Measurements from ENCODE around the gene NRP1. TPM values are rescaled to one million over a fixed set of nuclear protein-coding genes. Genes with fewer than 3 reads are reported as not detected.
A peak's percentile ranks its signal among the peaks of the same experiment; 100 is the strongest.

Gene NRP1
- polyA plus RNA-seq, 4 donors = 146 to 158 (median 155) TPM

DNA sequence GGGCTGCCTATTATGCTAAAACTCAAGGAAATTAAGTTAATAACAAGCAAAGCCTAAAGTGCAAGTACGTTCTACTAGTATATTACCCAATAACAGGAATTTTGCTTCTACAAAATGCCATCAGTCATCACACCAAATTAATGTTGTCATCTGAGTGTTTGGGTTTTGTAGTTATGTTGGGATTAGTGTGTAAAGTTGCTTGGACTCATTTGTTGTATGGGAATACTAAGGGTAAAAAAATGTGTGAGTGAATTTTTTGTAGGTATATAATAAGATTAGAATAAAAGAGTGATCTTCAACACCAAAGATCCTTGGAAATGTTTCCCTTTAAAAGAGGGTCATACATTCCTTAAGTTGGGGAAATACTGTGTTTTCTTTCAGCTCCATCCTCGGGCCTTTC is 38.6 kb downstream of the NRP1 start:
- DNase-seq (ENCODE audit: low read depth in 4 of 4, low spot score in 3 of 4) = no peak

DNA sequence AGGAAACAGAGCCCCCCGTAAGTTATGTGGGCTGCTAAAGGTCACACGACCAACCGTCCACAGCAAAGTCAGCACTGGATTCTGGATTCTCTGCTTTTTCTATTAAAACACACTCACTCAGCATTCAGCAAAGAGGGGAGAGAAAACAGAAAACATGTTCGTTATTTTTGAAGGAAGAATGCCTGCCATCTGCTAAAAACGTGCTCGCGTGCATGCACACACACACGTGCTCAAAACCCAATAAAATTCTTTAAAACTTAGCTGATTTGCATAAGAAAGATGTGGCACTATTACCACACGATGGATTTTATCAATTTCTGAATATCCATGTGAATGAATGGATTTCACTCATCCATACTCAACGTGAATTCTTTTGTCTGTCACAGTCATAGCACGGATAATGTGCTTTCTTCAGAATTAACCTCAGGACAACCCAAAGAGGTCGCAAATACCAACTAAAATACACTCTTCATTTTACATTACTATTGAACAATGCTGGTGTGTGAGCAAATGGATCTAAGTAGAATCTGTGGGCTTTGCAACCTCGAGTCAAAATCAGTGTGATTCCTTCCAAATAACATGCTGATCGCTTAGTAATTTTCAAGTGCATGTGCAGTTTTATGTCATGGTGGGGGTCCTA is 40.8 kb downstream of the NRP1 start:
- no peak for DNase-seq (ENCODE audit: low read depth in 4 of 4, low spot score in 3 of 4)

- DNase-seq (ENCODE audit: low read depth in 4 of 4, low spot score in 3 of 4) = no peak
These were observed 41.4 kb downstream of the NRP1 start for GRCh38 chr10:33293076-33293475.

DNA sequence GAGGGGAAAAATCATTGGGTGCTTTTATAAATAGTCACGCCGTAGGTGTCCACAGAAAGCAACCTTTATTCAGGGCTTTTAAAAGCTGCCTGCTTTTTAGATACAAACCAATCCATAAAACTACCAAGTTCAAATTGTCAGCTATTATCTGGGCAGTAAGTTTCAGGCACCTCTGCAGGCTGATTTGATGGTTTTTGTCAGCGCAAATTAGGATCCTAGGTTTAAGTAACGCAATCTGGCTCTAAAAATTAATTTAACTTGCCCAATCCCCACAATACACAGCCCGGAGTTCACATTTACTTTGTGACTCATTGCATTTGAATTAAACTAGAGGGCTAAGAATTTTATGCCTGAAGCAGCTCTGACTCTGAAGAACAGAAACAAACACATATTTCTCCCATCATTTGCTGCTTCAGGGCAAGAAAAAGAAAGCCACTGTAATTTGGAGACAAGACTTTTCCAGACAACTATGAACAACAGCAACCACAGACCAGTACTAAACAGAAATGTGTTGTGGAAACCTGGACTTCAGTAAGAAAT is 43.3 kb downstream of the NRP1 start:
- no peak for DNase-seq (ENCODE audit: low read depth in 4 of 4, low spot score in 3 of 4)

- no peak for DNase-seq (ENCODE audit: low read depth in 4 of 4, low spot score in 3 of 4)
These were observed 44.0 kb downstream of the NRP1 start for GRCh38 chr10:33290321-33291052.

GRCh38 chr10:33289776-33290175 is 44.7 kb downstream of the NRP1 start:
- DNase-seq (ENCODE audit: low read depth in 4 of 4, low spot score in 3 of 4) = no peak

GRCh38 chr10:33288127-33288526 is 46.3 kb downstream of the NRP1 start:
- DNase-seq (ENCODE audit: low read depth in 4 of 4, low spot score in 3 of 4) = no peak

GRCh38 chr10:33287112-33287511 is 47.4 kb downstream of the NRP1 start:
- DNase-seq (ENCODE audit: low read depth in 4 of 4, low spot score in 3 of 4) = no peak

GRCh38 chr10:33286157-33286934 is 48.1 kb downstream of the NRP1 start:
- DNase-seq (ENCODE audit: low read depth in 4 of 4, low spot score in 3 of 4) = no peak

GRCh38 chr10:33284945-33285344 is 49.5 kb downstream of the NRP1 start:
- DNase-seq (ENCODE audit: low read depth in 4 of 4, low spot score in 3 of 4) = no peak

DNA sequence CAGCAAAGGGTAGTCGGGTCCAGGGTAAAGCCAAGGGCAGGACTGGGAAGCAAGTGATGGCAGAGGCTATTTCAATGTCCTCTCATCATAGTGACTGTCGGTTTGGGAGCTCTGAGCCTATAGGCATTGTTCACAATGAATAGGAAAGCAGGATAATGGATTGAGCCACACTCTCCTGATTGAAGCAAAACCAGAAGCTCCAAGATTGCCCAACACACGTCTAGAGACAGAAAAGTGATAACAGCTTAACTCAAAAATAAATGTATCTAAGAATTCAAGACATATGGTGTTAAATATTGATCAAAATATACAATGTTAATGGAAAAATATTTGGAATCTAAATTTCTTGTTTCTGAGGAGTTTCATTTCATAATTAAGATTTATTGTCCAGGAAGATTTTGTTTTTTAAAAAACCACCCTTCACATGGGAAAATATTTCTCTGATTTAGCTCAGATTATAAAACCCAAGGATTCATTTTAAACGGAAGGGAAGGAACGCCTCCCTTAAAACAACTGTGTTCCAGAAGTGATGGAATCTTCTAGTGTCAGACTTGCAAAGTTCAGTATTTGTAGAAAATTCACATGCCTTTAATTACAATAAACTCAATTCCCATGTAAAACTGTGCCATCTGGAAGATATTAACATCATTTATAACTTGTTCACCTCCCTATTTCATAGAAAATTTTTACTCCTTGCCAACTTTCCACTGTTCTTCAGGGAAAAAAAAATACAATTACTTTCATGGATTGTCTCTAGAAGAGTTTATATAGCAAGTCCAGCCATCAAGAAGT is 54.5 kb downstream of the NRP1 start:
- no peak for DNase-seq (ENCODE audit: low read depth in 4 of 4, low spot score in 3 of 4)

GRCh38 chr10:33279276-33279675 is 55.2 kb downstream of the NRP1 start:
- no peak for DNase-seq (ENCODE audit: low read depth in 4 of 4, low spot score in 3 of 4)

DNA sequence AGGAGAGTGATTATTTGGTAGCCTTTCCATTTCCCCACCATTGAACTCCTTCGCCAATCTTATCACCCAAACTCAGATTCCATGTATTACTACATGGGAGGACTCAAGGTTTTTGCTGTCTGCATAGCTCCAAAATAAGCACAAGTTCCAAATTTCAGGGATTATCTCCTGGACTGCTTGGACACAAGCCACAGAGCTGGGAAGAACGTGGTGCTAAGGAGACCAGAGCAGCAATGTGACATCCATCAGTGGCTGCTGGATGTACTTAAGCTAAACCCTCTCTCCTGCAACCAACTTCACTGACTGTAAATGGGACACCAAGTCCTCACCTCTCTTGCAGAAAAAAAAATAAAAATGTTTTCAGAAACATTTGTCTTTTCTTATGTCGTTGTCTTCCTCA is 56.3 kb downstream of the NRP1 start:
- no peak for DNase-seq (ENCODE audit: low read depth in 4 of 4, low spot score in 3 of 4)

DNA sequence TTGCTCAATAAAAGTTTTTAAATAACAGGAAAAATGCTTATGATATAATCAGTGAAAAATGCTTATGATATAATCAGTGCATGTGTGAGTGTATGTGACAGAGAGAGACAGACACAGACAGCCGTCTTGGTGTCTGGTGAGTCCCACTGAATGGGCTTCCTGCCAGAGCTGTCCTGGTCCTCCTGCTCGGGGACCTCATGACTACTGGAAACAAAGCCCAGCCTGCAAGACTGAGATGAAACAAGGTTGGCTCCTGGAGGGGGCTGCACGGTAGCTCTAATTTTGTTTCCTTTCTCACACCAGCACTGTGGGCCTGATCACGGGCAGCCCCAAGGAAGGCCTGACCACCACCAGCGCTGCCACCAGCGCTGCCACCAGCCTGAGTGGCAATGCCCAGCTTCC is 57.3 kb downstream of the NRP1 start:
- no peak for DNase-seq (ENCODE audit: low read depth in 4 of 4, low spot score in 3 of 4)

DNA sequence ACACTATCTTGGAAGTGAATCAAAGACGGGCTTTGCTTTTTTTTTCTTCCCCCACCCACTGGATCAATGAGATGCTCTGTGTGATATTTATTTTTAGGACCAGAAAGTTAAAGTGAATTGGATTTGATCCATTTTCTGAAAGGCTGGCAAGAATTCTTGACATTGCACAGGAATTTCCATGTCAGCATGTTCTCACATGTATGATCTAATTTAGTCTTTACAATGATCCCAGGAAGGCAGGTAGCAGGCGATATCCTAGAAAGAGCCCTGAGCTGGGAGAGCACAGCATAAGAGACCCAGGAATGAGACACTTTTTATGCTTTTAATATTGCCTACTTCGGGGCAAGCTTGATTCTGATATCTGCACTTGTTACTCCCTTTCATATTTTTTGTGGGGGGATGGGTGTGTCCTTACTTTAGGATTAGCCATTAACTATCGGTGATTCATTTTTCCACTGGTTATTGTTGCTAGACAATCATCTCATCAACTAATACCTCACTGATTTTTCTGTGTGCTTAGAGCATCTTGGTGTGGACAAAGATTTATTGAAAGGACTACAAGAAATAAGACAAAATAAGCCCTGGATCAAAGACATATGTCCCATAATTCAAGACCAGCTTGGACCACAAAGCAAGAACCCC is 58.1 kb downstream of the NRP1 start:
- DNase-seq (ENCODE audit: low read depth in 4 of 4, low spot score in 3 of 4) = no peak

DNA sequence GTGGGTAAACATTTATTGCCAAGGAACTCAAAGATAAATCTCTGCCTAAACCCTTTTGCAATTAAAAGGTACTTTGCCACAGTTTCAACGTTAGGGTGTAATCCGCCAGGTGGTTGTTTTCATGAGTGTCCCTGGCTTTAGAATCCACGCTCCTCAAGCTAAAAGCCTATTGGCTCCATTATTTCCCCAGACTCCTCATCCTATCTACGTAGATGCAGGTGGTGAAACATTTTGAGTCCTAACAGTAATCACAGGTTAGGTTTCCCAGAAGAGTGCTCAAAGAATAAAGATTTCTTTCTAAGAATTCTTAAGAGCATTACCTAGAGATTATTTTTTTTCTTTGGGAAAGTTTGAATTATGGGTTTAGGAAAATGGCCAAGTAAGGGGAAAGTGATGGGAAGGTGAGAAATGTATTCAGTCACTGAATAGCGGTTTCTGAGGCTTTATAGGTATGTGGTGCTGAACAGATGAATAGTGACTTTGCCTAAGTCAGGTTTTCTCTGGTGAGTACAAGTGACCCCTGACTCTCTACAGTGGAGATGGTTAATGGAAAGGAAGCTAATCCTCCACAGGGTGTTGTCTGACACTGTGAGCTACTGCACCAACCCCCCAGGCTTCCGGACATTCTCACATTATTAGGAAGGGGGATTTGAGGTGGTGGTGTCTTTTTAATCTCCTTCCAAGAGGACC is 60.2 kb downstream of the NRP1 start:
- no peak for DNase-seq (ENCODE audit: low read depth in 4 of 4, low spot score in 3 of 4)

- DNase-seq (ENCODE audit: low read depth in 4 of 4, low spot score in 3 of 4) = peak in 1 of 4 donors; percentile 20
These were observed 61.0 kb downstream of the NRP1 start for GRCh38 chr10:33273295-33274002.

DNA sequence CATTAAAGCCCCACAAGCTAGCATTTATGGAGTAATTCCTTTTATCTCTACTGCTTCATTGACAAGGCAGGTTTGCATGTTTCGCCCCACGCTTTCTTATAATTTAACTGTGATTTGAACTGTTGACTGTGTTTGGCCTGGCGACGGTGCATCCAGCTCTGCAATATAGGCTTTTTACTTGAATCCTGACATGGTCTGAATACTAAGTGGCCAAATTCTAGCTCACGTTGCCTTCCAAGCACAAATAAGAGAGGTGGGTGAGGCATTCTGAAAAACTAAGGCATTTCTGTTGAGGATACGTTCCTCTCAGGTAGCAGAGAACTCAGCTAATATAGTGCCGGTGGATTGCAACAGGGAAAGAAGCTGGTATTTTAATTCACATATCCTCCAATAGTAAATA is 61.8 kb downstream of the NRP1 start:
- no peak for DNase-seq (ENCODE audit: low read depth in 4 of 4, low spot score in 3 of 4)
